ENCODE results near the gene JMJD8.

DNA sequence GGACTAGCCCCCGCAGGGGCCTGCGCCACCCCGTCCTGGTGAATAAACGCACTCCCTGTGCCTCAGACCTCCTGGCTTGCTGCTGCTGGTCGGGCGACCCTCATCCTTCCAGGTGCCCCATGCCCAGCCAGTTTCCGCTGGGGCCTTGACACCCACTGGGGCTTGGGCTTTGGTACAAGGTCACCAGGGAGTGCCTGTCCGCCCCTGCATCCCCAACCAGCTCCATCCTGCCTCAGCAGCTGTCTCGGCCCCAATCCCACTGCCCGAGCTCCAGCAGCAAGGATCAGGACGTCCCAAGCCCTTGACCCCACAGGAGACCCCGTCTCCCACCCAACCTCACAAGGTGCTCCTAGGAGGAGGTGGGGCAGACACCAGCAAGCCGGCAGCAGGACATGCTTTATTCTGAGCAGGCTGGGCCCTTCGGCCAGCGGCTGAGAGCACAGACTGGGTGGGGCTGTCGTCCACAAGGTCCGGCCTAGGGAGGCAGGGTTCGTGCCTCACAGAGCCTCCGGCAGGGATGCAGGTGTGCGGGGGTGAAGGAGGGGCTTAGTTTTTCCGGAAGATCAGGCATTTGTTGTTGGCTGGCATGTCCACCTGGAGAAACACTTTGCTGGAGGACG is 50.0 kb downstream of the JMJD8 start:
- TF ChIP-seq, protein P1, sequence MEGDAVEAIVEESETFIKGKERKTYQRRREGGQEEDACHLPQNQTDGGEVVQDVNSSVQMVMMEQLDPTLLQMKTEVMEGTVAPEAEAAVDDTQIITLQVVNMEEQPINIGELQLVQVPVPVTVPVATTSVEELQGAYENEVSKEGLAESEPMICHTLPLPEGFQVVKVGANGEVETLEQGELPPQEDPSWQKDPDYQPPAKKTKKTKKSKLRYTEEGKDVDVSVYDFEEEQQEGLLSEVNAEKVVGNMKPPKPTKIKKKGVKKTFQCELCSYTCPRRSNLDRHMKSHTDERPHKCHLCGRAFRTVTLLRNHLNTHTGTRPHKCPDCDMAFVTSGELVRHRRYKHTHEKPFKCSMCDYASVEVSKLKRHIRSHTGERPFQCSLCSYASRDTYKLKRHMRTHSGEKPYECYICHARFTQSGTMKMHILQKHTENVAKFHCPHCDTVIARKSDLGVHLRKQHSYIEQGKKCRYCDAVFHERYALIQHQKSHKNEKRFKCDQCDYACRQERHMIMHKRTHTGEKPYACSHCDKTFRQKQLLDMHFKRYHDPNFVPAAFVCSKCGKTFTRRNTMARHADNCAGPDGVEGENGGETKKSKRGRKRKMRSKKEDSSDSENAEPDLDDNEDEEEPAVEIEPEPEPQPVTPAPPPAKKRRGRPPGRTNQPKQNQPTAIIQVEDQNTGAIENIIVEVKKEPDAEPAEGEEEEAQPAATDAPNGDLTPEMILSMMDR (optimal IDR thresholded peaks at IDR 0.05 in 1 of 3, IDR thresholded peaks at IDR 0.05 in 1 of 3, conservative IDR thresholded peaks at IDR 0.05 in 1 of 3; ENCODE audit: extremely low read depth in 1 of 3, insufficient read depth in 2 of 3, low read length in 3 of 3): no peak
- TF ChIP-seq EZH2 (IDR thresholded peaks at IDR 0.05; ENCODE audit: low read length): no peak

Data from keratinocyte (primary cell).